Cardiac fibroblast (primary cell): ENCODE results near the gene SDHB.
A peak's percentile ranks its signal among the peaks of the same experiment; 100 is the strongest.

Experiments used
- DNase-seq, 2 donors: peaks; one replicate each; pipeline versions ENCODE4 v3.0.0 to v3.0.0-alpha.2; 2010; ENCODE audit warnings: low read depth in 2 of 2
- H3K4me3 ChIP-seq, 2 donors: replicated peaks in 1 of 2; 1 replicate in 1 of 2; 2 replicates in 1 of 2; pipeline ENCODE4 v1.5.1; 2011; ENCODE audit warnings: low read depth in 2 of 2, low read length in 2 of 2, mild to moderate bottlenecking in 2 of 2, moderate library complexity in 1 of 2
- CTCF ChIP-seq: IDR thresholded peaks from one replicate; pipeline ENCODE4 v1.5.1; 2011; ENCODE audit warnings: low read depth, mild to moderate bottlenecking, low read length, inconsistent platforms

The SDHB gene

GRCh38 chr1:17097147-17097546 lies 43.3 kb upstream of the SDHB start:
- no peak overlapping the region for H3K4me3 ChIP-seq
- DNase-seq: no peak
- TF ChIP-seq CTCF: no peak

GRCh38 chr1:17096584-17096983 lies 42.8 kb upstream of the SDHB start:
- no peak for DNase-seq
- TF ChIP-seq CTCF: no peak
- no peak overlapping the region for H3K4me3 ChIP-seq

- no peak overlapping the region for H3K4me3 ChIP-seq
- no peak for TF ChIP-seq CTCF
- DNase-seq: no peak
These were observed 41.3 kb upstream of the SDHB start for GRCh38 chr1:17095141-17095540.

- no peak overlapping the region for H3K4me3 ChIP-seq
- TF ChIP-seq CTCF: no peak
- DNase-seq: peak in 1 of 2 donors; percentile 26
These were observed 40.8 kb upstream of the SDHB start for GRCh38 chr1:17094664-17095063.

GRCh38 chr1:17093822-17094393 lies 40.1 kb upstream of the SDHB start:
- no peak for DNase-seq
- TF ChIP-seq CTCF: no peak
- H3K4me3 ChIP-seq: no peak overlapping the region

- H3K4me3 ChIP-seq: no peak overlapping the region
- TF ChIP-seq CTCF: no peak
- DNase-seq: no peak
These were observed 37.4 kb upstream of the SDHB start for GRCh38 chr1:17091252-17091651.

- no peak for TF ChIP-seq CTCF
- no peak overlapping the region for H3K4me3 ChIP-seq
- no peak for DNase-seq
These were observed 35.7 kb upstream of the SDHB start for GRCh38 chr1:17089506-17089905.
